Jurkat, Clone E6-1 (cell line): ENCODE results near the gene MTM1.

Experiments
- DNase-seq: peaks from one replicate; pipeline ENCODE4 v3.0.0-alpha.2; 2011; ENCODE audit warnings: low read depth, low spot score
- H3K4me3 ChIP-seq: 2 replicates; pipeline ENCODE4 v1.5.1; 2011; ENCODE audit warnings: mild to moderate bottlenecking, low read length, control low read depth, moderate library complexity

MTM1 gene

GRCh38 chrX:150587585-150588503 lies 19.4 kb downstream of the MTM1 start:
- no peak overlapping the region for H3K4me3 ChIP-seq
- no peak for DNase-seq

GRCh38 chrX:150594584-150594983 lies 26.2 kb downstream of the MTM1 start:
- no peak for DNase-seq
- H3K4me3 ChIP-seq = no peak overlapping the region

- H3K4me3 ChIP-seq = no peak overlapping the region
- DNase-seq = no peak
Measured at GRCh38 chrX:150599226-150599625, 30.8 kb downstream of the MTM1 start.

- H3K4me3 ChIP-seq = no peak overlapping the region
- DNase-seq = no peak
Measured at GRCh38 chrX:150602296-150602695, 33.9 kb downstream of the MTM1 start.

GRCh38 chrX:150602743-150603142 lies 34.3 kb downstream of the MTM1 start:
- H3K4me3 ChIP-seq = no peak overlapping the region

GRCh38 chrX:150605603-150606002 lies 37.2 kb downstream of the MTM1 start:
- no peak for DNase-seq

More at GRCh38 chrX:150602743-150603142, 34.3 kb downstream of the MTM1 start:
- DNase-seq = no peak

GRCh38 chrX:150607201-150607600 lies 38.8 kb downstream of the MTM1 start:
- no peak overlapping the region for H3K4me3 ChIP-seq
- no peak for DNase-seq

More at GRCh38 chrX:150605603-150606002, 37.2 kb downstream of the MTM1 start:
- H3K4me3 ChIP-seq = no peak overlapping the region

- H3K4me3 ChIP-seq = no peak overlapping the region
- DNase-seq = no peak
Measured at GRCh38 chrX:150610043-150610442, 41.6 kb downstream of the MTM1 start.

- no peak overlapping the region for H3K4me3 ChIP-seq
- DNase-seq = no peak
Measured at GRCh38 chrX:150610446-150610845, 42.0 kb downstream of the MTM1 start.

- DNase-seq = no peak
Measured at GRCh38 chrX:150615356-150615755, 46.9 kb downstream of the MTM1 start.

GRCh38 chrX:150616179-150616862 lies 47.9 kb downstream of the MTM1 start:
- no peak for DNase-seq
- no peak overlapping the region for H3K4me3 ChIP-seq

More at GRCh38 chrX:150615356-150615755, 46.9 kb downstream of the MTM1 start:
- H3K4me3 ChIP-seq = no peak overlapping the region

- no peak for DNase-seq
- no peak overlapping the region for H3K4me3 ChIP-seq
Measured at GRCh38 chrX:150616863-150617198, 48.4 kb downstream of the MTM1 start.

GRCh38 chrX:150621652-150622051 lies 53.2 kb downstream of the MTM1 start:
- no peak overlapping the region for H3K4me3 ChIP-seq
- DNase-seq = no peak

GRCh38 chrX:150623583-150623982 lies 55.2 kb downstream of the MTM1 start:
- no peak for DNase-seq
- no peak overlapping the region for H3K4me3 ChIP-seq

GRCh38 chrX:150625097-150625496 lies 56.7 kb downstream of the MTM1 start:
- no peak overlapping the region for H3K4me3 ChIP-seq
- no peak for DNase-seq

GRCh38 chrX:150625875-150626274 lies 57.5 kb downstream of the MTM1 start:
- H3K4me3 ChIP-seq = no peak overlapping the region
- peak; percentile 81 for DNase-seq

- no peak for DNase-seq
- no peak overlapping the region for H3K4me3 ChIP-seq
Measured at GRCh38 chrX:150627957-150628356, 59.5 kb downstream of the MTM1 start.

- no peak overlapping the region for H3K4me3 ChIP-seq
- DNase-seq = no peak
Measured at GRCh38 chrX:150635952-150636351, 67.5 kb downstream of the MTM1 start.

GRCh38 chrX:150642423-150642822 lies 74.0 kb downstream of the MTM1 start:
- no peak for DNase-seq
- no peak overlapping the region for H3K4me3 ChIP-seq

GRCh38 chrX:150643271-150643670 lies 74.8 kb downstream of the MTM1 start:
- DNase-seq = peak; percentile 20
- no peak overlapping the region for H3K4me3 ChIP-seq
